OCI-LY1 (cell line): ENCODE data around the gene TNFSF13.

ENCODE experiments used
- H2AFZ ChIP-seq: fragments of 200-600 bp; sonication (generic), shearing (Covaris generic); 2 replicates; pipeline ENCODE4 v1.6.0; 2014; ENCODE audit warnings: antibody characterized with exemption, mild to moderate bottlenecking, low read length
- H3F3A ChIP-seq: fragments of 200-600 bp; sonication (generic), shearing (Covaris generic); 2 replicates; pipeline ENCODE4 v1.6.0; 2014; ENCODE audit warnings: mild to moderate bottlenecking, antibody characterized with exemption, low read length, moderate library complexity; ENCODE audit not compliant: insufficient read depth
- H3K27ac ChIP-seq: fragments of 200-600 bp; sonication (generic); 2 replicates; pipeline ENCODE4 v1.5.1; 2014; ENCODE audit warnings: low read length, mixed run types, mild to moderate bottlenecking, low read depth; ENCODE audit not compliant: poor library complexity, severe bottlenecking
- H3K27me3 ChIP-seq: fragments of 200-600 bp; sonication (generic); 2 replicates; pipeline ENCODE4 v1.6.0; 2014; ENCODE audit warnings: antibody characterized with exemption, mild to moderate bottlenecking, low read length, moderate library complexity; ENCODE audit not compliant: insufficient read depth
- H3K36me3 ChIP-seq: fragments of 200-600 bp; sonication (generic); 2 replicates; pipeline ENCODE4 v1.6.1; 2014; ENCODE audit warnings: mild to moderate bottlenecking, antibody characterized with exemption, low read length, moderate library complexity, mixed read lengths; ENCODE audit not compliant: insufficient read depth
- H3K4me1 ChIP-seq: fragments of 200-600 bp; sonication (generic); 2 replicates; pipeline ENCODE4 v1.5.1; 2014; ENCODE audit warnings: mild to moderate bottlenecking, low read length, moderate library complexity; ENCODE audit not compliant: insufficient read depth, severe bottlenecking
- H3K4me2 ChIP-seq: fragments of 200-600 bp; sonication (generic), shearing (Covaris generic); 2 replicates; pipeline ENCODE4 v1.6.1; 2014; ENCODE audit warnings: low read length
- H3K4me3 ChIP-seq: fragments of 200-600 bp; sonication (generic); 2 replicates; pipeline ENCODE4 v1.5.1; 2014; ENCODE audit warnings: low read length, low read depth, mild to moderate bottlenecking, mixed read lengths; ENCODE audit not compliant: poor library complexity, severe bottlenecking
- H3K79me2 ChIP-seq: fragments of 200-600 bp; shearing (Covaris generic); 2 replicates; pipeline ENCODE4 v1.6.1; 2016; ENCODE audit warnings: mixed run types, low read length, mixed read lengths; ENCODE audit not compliant: insufficient read depth
- H3K9ac ChIP-seq: fragments of 200-600 bp; sonication (generic), shearing (Covaris generic); 2 replicates; pipeline ENCODE4 v1.6.1; 2014; ENCODE audit warnings: mild to moderate bottlenecking, low read length, mixed read lengths
- H3K9me2 ChIP-seq: fragments of 200-600 bp; sonication (generic), shearing (Covaris generic); 2 replicates; pipeline ENCODE4 v1.6.1; 2014; ENCODE audit warnings: low read depth, mild to moderate bottlenecking, low read length, mixed read lengths
- H3K9me3 ChIP-seq: fragments of 200-600 bp; shearing (Covaris generic); 2 replicates; pipeline ENCODE4 v1.6.1; 2014; ENCODE audit warnings: low read length, mixed read lengths
- H4K20me1 ChIP-seq: fragments of 200-600 bp; sonication (generic), shearing (Covaris generic); 2 replicates; pipeline ENCODE4 v1.6.0; 2016; ENCODE audit warnings: mild to moderate bottlenecking, low read length; ENCODE audit not compliant: insufficient read depth
- EZH2 ChIP-seq: fragments of 200-600 bp; sonication (generic), shearing (Covaris generic); IDR thresholded peaks from 2 replicates; pipeline ENCODE4 v1.8.0; 2017; ENCODE audit warnings: borderline replicate concordance, mixed run types, mild to moderate bottlenecking, antibody characterized with exemption, low read length, moderate library complexity, mixed read lengths
- TF ChIP-seq, protein P1 (sequence below): fragments of 200-600 bp; sonication (generic), shearing (Covaris generic); IDR thresholded peaks from 2 replicates; pipeline ENCODE4 v1.5.1; 2017; ENCODE audit warnings: mild to moderate bottlenecking, antibody characterized with exemption, low read length, moderate library complexity, mixed read lengths

The TNFSF13 gene

DNA sequence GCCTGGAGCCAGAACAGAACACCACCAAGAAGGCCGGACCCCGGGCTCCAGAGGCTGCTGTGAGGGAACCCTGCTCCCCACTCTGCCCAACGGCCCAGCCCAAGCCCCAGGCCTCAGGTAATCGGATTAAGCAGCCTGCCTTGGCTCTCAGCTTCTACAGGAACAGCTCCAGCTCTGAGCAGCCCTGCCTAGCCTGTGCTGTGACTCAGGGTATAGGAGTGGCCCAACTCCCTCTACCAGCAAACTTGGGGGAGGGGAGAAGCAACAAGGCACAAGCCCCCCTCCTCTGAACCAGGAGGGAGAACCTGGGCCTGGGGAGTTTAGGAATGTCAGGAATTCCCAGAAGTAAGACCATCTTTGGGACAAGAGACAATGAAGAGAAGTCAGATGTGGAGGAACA is 32.2 kb downstream of the TNFSF13 start:
- no peaks in the 10 kb centered on the region for H3K27me3 ChIP-seq
- H3F3A ChIP-seq = no peaks in the 10 kb centered on the region
- H3K9me3 ChIP-seq = no peaks in the 10 kb centered on the region
- H3K4me2 ChIP-seq = no peak overlapping the region
- H3K27ac ChIP-seq = no peak overlapping the region
- no peaks in the 10 kb centered on the region for H3K9me2 ChIP-seq
- no peaks in the 10 kb centered on the region for H3K4me1 ChIP-seq
- TF ChIP-seq, protein P1, sequence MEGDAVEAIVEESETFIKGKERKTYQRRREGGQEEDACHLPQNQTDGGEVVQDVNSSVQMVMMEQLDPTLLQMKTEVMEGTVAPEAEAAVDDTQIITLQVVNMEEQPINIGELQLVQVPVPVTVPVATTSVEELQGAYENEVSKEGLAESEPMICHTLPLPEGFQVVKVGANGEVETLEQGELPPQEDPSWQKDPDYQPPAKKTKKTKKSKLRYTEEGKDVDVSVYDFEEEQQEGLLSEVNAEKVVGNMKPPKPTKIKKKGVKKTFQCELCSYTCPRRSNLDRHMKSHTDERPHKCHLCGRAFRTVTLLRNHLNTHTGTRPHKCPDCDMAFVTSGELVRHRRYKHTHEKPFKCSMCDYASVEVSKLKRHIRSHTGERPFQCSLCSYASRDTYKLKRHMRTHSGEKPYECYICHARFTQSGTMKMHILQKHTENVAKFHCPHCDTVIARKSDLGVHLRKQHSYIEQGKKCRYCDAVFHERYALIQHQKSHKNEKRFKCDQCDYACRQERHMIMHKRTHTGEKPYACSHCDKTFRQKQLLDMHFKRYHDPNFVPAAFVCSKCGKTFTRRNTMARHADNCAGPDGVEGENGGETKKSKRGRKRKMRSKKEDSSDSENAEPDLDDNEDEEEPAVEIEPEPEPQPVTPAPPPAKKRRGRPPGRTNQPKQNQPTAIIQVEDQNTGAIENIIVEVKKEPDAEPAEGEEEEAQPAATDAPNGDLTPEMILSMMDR = no peak
- no peak for TF ChIP-seq EZH2
- no peak overlapping the region for H3K4me3 ChIP-seq
- no peak overlapping the region for H2AFZ ChIP-seq
- peaks cover 82% of the 10 kb centered on the region for H3K36me3 ChIP-seq
- no peaks in the 10 kb centered on the region for H4K20me1 ChIP-seq
- no peaks in the 10 kb centered on the region for H3K79me2 ChIP-seq
- H3K9ac ChIP-seq = no peak overlapping the region

DNA sequence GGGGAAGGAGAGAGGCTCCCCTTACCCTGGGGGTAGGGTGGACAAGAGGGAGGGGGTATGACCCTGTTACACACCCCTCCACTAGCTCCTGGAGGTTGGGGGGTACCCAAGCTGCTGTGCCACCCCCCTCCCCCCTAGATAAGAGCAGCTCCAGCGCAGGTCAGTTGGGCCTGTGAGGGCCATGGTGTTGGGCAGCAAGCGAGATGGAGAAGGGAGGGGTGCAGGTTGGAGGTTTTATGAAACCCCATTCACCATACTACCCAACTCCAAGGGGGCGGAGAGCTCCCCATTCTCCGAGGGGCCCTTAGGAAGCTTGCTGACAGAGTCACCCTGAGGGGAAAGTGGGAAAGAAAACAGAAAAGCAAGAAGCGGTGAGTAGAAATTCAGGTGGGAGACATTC is 33.0 kb downstream of the TNFSF13 start:
- Histone ChIP-seq H4K20me1 (no peaks in the 10 kb centered on the region), H3K9ac (no peak overlapping the region), H3K9me3 (no peaks in the 10 kb centered on the region), H3F3A (no peaks in the 10 kb centered on the region), H3K27me3 (no peaks in the 10 kb centered on the region), H3K79me2 (no peaks in the 10 kb centered on the region), H3K27ac (no peak overlapping the region), H2AFZ (no peak overlapping the region), H3K36me3 (peaks cover 91% of the 10 kb centered on the region), H3K4me1 (no peaks in the 10 kb centered on the region), H3K4me2 (no peak overlapping the region), H3K4me3 (no peak overlapping the region), H3K9me2 (no peaks in the 10 kb centered on the region)
- TF ChIP-seq, protein P1 = no peak
- TF ChIP-seq EZH2 = no peak

DNA sequence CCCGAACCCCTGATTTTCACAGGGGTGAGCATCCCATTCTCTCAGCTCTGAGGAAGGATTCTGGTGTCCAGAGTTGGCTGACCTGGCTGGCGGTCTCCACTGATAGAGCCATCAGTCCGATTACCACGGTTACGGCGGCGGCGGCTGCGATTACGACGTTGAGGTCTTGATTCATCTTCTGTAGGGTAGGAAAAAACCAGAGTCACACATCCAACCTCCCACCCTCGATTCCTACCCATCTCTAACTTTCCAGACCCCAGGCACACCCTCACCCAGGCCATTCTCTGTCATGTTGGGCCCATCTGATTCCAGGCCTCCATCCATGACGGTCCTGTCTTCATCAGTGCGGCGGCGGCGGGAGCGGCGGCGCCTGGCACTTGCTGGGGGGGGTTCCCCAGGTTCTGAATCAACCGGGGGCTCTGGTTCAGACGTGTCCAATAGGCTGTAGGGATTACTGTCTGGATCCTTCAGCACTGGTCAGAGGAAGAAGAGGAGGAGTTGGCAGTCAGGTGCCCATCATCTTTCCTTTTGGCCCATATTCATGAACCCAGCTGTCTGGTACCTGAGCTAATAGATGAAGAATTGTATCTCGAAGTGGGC is 34.0 kb downstream of the TNFSF13 start:
- H3K36me3 ChIP-seq = peaks cover 94% of the 10 kb centered on the region
- no peaks in the 10 kb centered on the region for H3K27me3 ChIP-seq
- H3K9ac ChIP-seq = no peak overlapping the region
- H3K4me3 ChIP-seq = no peak overlapping the region
- no peaks in the 10 kb centered on the region for H4K20me1 ChIP-seq
- no peaks in the 10 kb centered on the region for H3K79me2 ChIP-seq
- no peak overlapping the region for H3K27ac ChIP-seq
- no peak overlapping the region for H2AFZ ChIP-seq
- no peaks in the 10 kb centered on the region for H3F3A ChIP-seq
- H3K4me1 ChIP-seq = no peaks in the 10 kb centered on the region
- H3K9me2 ChIP-seq = no peaks in the 10 kb centered on the region
- no peak overlapping the region for H3K4me2 ChIP-seq
- H3K9me3 ChIP-seq = no peaks in the 10 kb centered on the region
- TF ChIP-seq EZH2 = no peak
- TF ChIP-seq, protein P1 = no peak
